GM18499 (cell line): Measurements from ENCODE around the gene KRTAP3-1.
"Not testable (repeated sequence)": the region's sequence is repeated elsewhere in the genome, so short reads cannot be mapped to it uniquely, and the experiment has no call there.

Experiments
- ATAC-seq: cut with Tn5 transposase; IDR thresholded peaks from one replicate; pipeline ENCODE4 v1.9.1; 2021; ENCODE audit warnings: moderate number of reproducible peaks; ENCODE audit not compliant: insufficient read depth, unreplicated experiment

The KRTAP3-1 gene

DNA sequence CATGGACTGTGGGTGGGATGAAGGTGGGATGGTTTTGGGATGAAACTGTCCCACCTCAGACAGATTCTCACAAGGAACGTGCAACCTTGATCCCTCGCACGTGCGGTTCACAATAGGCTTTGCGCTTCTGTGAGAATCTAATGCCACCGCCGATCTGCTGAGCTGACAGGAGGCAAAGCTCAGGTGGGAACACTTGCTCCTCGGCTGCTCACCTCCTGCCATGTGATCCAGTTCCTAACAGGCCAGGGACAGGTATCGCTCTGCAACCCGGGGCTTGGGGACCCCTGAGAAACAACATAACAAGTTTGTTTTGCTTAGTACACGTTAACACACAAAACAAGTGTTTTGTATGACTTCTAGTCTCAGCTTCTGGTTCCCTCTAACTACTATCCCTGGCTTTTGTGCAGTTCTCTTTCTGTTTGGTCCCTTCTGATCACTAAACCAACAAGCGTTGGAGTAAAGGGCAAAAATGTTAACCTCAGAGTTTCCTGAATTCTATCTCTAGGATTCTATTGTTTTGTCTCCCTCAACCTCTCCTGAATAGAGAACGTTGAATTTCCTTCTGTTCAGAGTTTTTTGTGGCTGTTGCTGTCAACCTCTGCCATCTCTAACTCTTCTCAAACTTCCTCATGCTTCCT is 7.8 kb upstream of the KRTAP3-1 start:
- no peak for ATAC-seq

DNA sequence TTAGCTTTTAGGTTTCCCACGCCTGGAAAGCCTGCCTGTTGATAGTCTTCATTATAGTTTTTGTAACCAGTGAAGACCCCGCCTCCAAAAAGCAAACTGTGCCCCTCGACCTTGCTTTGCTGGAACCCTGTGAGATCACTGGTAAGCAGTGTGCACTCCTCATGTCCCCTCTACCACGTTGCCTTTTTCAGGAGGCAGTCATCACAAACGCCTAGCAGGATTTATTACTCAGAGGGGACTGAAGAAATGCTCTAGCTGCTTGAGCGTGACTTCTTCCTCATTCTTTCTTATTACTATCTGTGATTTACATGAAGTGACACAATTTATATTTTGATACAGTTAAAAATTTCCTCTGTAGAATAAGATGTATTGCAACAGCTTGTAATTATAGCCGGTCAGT is 6.5 kb upstream of the KRTAP3-1 start:
- ATAC-seq: no peak

DNA sequence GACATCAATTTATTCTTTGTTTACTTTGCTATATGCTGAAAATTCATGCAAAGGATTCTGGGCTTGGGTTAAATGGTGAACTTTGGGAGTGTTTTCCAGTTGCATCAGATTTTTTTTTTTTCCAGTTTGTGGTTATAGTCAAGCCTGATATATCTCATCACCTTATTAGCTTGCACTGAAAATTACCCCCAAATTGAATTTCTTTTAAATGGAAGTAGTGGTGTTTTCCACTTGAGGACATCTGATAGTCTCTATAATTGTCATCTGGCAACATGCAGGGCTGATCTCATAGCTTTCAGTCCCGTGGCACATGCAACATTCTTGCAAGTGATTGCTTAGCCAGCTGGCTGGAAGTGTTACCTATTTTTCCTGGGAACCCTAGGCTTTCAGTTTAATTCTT is 4.7 kb upstream of the KRTAP3-1 start:
- ATAC-seq: no peak

DNA sequence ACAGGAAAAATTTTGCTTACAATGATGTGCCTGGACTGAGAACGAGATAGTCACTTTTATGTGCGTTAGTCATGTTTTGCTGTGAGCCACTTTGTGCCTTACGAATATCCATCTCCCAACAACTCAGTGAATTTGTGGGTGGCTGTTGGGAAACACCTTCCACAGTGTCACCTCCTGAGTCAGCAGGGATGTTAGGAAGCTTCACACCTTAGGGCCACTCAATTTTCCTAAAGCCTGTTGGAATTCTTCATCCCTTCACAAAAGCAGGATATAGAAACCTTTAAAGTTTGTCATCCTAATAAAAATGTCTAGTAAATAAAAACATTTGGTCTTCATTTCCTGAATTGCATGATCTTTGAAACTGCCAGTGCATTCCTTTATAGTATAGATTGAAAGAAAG is 4.3 kb upstream of the KRTAP3-1 start:
- ATAC-seq: no peak

DNA sequence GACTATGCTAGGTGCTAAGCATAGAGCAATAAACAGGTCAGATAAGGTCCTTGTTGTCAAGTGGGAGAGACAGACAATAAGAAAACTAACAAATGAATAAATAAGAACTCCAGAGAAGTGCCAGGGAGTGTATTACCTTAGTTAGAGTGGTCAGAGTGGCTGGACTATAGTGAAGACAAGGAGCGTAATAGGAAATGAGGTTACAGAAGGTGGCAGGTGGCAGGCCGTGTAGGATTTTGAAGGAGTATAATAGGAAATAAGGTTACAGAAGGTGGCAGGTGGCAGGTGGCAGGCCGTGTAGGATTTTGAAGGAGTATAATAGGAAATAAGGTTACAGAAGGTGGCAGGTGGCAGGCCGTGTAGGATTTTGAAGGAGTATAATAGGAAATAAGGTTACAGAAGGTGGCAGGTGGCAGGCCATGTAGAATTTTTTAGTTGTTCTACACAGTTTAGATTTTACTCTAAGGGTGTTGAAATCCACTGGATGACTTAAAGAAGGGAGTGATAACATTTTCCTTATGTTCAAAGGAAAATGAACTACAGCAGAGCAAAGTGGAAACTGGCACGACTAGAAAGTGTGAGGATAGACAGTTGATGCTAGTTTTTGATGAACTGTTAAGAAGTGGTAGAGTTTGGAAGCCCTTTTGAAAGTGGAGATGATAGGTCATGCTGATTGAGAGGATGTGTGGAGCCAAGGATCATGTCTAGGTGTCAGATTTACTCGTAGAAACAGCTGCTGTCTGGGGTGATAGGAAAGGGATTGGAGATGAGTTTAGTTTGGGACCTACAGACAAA is 3.6 kb upstream of the KRTAP3-1 start:
- no peak for ATAC-seq

- ATAC-seq: no peak
These were observed 1.5 kb upstream of the KRTAP3-1 start for GRCh38 chr17:41010441-41010840.

DNA sequence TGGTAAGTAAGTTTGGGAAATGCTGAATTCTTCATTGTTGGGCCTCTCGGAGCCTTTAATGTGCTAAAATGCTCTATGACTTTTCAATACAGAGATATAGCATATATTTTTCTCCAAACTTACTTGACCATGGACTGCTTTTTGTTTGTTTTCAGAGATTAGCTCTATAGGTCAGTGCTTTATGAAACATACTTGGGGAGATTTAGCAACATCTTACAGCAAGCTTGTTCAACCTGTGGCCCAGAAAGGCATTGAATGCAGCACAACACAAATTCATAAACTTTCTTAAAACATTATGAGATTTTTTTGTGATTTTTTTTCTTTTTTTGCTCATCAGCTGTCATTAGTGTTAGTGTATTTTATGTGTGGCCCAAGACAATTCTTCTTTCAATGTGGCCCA is 1.0 kb upstream of the KRTAP3-1 start:
- ATAC-seq: no peak

- no peak for ATAC-seq
These were observed 403 bp upstream of the KRTAP3-1 start for GRCh38 chr17:41009301-41009760.

- no peak for ATAC-seq
These were observed 4.5 kb downstream of the KRTAP3-1 start for GRCh38 chr17:41004397-41004796.

- ATAC-seq: no peak
These were observed 5.0 kb downstream of the KRTAP3-1 start for GRCh38 chr17:41003926-41004325.

- ATAC-seq: no peak
These were observed 6.1 kb downstream of the KRTAP3-1 start for GRCh38 chr17:41002814-41003213.

DNA sequence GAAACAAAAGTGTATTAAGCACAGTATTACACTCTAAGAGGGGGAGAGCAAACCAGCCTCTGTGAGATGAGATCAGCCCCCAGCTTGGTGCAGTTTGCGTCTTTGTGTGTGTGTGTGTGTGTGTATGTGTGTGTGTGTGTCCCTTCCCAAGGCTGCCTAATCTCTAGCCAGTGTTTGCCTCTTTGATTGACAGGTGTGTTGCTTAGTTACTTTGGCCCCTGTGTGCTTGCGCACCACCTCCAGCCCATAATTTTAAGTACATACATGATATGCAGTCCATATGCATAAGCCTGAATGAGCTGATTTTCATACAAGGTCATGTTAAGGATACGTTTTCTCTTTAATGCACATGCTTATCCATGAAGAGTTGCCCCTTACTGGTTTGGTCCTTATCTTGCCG is 7.1 kb downstream of the KRTAP3-1 start:
- no peak for ATAC-seq

DNA sequence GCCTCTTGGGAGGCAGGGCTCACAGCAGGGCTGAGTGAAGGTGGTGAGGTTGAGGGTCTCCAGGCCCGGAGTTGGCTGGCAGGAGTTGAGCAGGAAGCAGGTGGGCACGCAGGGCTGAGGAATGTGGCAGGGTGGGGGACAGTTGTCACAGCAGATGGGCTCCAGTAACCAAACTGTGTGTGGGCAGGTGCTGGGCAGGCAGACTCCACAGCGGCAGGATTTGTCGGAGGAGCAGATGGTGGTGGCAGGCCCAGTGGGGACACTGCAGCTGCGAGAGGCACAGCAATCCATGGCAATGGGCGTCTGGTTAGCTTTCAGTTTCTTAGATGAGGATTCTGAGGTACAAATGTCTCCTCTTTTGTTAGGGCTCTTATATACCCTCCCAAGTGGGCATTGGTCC is 9.4 kb downstream of the KRTAP3-1 start, which contains the start of gene KRTAP3-2:
KRTAP3-2 (minus strand) TSS at position 344 of the 400 bp plus-strand sequence; CDS start at position 291, 53 bp downstream.
- ATAC-seq: not testable (repeated sequence)

DNA sequence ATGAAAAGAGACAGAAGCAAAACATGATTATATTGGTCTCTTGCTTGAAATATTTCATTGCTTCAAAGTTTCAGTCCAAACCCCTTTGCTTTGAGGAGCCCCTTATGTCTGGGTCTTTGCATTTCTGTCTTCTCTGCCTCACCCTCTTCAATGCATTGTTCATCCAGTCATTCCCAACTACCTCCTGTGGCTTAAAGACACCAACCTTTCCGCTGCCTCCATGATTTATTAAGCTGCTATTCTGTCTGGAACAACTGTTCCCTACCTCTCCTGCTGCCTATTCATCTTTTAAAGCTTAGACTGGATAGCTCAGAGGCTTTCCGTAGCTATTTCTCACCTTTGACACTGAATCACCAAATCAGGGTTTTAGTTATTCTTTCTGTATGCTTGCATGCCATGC is 11.6 kb downstream of the KRTAP3-1 start:
- no peak for ATAC-seq

DNA sequence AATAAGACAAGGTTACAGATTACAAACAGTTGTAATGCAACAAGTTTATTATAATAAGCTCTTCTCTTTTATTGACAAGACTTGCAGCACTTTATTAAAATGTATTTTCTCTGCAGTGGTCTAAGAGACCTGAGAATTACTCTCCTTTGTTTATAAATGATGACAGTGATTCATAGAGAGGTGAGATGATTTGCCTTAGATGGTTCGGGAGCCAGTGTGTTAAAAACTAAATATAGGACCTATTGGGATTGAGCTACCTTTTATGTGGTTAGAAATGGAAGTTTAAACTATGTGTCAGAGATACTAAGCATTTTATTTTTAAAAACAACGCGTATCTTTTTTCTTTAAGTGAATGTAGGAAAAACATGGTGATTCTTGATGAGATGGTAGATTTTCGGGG is 12.1 kb downstream of the KRTAP3-1 start:
- no peak for ATAC-seq

DNA sequence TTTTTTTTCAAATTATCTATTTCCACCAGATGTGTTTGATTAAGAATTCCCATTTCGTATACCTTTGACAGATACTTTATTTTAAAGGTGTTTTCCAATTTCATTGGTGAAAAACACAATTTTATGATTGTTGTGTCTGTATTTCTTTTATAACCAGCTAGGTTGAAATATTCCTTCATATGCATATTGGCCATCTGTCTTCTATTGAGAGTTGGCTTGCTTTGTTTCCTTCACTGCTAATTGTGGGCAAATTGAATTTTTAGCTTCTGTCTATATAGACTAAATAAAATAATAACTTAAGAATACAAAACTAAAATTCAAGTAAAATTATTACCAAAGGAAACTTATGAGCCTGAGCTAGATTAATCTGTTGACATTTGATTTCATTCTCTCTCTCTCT is 13.8 kb downstream of the KRTAP3-1 start:
- no peak for ATAC-seq

- ATAC-seq: no peak
These were observed 15.1 kb downstream of the KRTAP3-1 start, which contains the start of gene KRTAP3-3 for GRCh38 chr17:40993839-40994238. Gene KRTAP3-3 (minus strand): TSS chr17:40994164. CDS start chr17:40994097, 67 bp downstream.

GRCh38 chr17:40993084-40993483 is 15.8 kb downstream of the KRTAP3-1 start:
- ATAC-seq: no peak

DNA sequence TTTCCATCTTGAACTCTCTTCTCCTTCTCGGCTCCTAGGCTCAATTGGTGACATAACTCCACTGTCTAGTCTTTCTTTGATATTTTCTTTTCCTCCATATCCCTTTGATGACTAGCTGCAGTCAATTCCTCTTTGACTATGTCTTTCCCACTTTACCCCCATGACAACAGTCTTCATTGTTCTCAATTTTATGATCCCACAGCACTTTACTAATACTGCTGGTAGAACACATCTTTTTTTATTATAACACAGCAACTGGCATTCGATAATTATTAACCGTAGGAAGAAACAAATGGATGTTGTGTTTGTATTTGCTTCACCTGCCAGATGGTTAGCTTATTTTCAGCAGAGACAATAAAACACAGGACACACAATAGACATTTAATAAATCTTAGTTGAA is 16.3 kb downstream of the KRTAP3-1 start:
- no peak for ATAC-seq

DNA sequence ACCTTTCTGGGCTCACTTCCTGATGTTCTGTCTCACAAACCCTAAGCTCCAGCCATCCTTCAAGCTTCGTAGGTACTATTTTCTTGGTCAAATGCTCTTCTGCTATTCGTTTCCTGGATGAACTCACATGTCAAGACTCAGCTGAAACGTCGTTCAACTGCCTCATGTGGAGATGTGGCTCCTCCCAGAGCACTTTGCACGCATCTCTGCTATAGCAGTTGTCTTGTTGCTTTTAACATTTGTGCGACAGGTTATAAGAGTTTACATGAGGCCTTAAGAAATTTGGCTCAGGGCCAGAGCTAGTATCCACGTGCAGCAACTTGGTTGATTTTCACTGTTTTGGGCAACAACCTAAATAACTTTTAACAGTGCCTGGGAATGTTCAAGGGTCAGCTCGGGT is 22.0 kb downstream of the KRTAP3-1 start:
- ATAC-seq: no peak

- ATAC-seq: no peak
These were observed 24.7 kb downstream of the KRTAP3-1 start, which contains the start of gene KRT40 for GRCh38 chr17:40984226-40984625. Gene KRT40 (minus strand): TSS chr17:40984326. CDS start chr17:40984273, 53 bp downstream.
